Mammary epithelial cell (primary cell): ENCODE data around the gene MDFI.
A peak's percentile ranks its signal among the peaks of the same experiment; 100 is the strongest.

Experiments used
- EZH2 ChIP-seq: IDR thresholded peaks from 2 replicates; pipeline ENCODE4 v1.6.1; 2012; ENCODE audit warnings: low read length, inconsistent platforms, borderline replicate concordance
- TF ChIP-seq, protein P1 (sequence below), 2 donors: IDR thresholded peaks in 1 of 2; conservative IDR thresholded peaks in 1 of 2; 2 replicates each; pipeline ENCODE4 v1.5.1; 2011 to 2012; ENCODE audit warnings: inconsistent platforms in 2 of 2, low read length in 2 of 2, mild to moderate bottlenecking in 2 of 2, control low read depth in 1 of 2, low read depth in 1 of 2; ENCODE audit not compliant: insufficient read depth in 1 of 2; ENCODE audit errors: extremely low read depth in 1 of 2

GRCh38 chr6:41605649-41606048, 32.6 kb upstream of the MDFI start:
- TF ChIP-seq EZH2: no peak
- TF ChIP-seq, protein P1, sequence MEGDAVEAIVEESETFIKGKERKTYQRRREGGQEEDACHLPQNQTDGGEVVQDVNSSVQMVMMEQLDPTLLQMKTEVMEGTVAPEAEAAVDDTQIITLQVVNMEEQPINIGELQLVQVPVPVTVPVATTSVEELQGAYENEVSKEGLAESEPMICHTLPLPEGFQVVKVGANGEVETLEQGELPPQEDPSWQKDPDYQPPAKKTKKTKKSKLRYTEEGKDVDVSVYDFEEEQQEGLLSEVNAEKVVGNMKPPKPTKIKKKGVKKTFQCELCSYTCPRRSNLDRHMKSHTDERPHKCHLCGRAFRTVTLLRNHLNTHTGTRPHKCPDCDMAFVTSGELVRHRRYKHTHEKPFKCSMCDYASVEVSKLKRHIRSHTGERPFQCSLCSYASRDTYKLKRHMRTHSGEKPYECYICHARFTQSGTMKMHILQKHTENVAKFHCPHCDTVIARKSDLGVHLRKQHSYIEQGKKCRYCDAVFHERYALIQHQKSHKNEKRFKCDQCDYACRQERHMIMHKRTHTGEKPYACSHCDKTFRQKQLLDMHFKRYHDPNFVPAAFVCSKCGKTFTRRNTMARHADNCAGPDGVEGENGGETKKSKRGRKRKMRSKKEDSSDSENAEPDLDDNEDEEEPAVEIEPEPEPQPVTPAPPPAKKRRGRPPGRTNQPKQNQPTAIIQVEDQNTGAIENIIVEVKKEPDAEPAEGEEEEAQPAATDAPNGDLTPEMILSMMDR (conservative IDR thresholded peaks at IDR 0.05 in 1 of 2, IDR thresholded peaks at IDR 0.05 in 1 of 2; ENCODE audit: extremely low read depth in 1 of 2, insufficient read depth in 1 of 2, low read depth in 1 of 2, low read length in 2 of 2): peak in 1 of 2 donors; percentile 36
